Effector memory CD8-positive, alpha-beta T cell (primary cell): ENCODE measurements around the gene MYO3A.

Experiments
- ATAC-seq: fragments of 150-1000 bp; cut with Tn5 transposase; replicated peaks from 2 replicates; pipeline ENCODE4 v1.10.0; 2021; ENCODE audit warnings: mild to moderate bottlenecking, moderate library complexity
- DNase-seq, 3 experiments: peaks; one replicate each; pipeline ENCODE4 v3.0.0; 2021
- H3K27ac Mint-ChIP-seq, 2 donors: one replicate each; pipeline ENCODE4 v1.8.0; 2022; ENCODE audit warnings: mild to moderate bottlenecking in 2 of 2, mixed read lengths in 2 of 2, moderate library complexity in 2 of 2
- H3K27me3 Mint-ChIP-seq, 2 donors: one replicate each; pipeline ENCODE4 v1.8.0; 2022; ENCODE audit warnings: mixed read lengths in 2 of 2
- H3K36me3 Mint-ChIP-seq: one replicate; pipeline ENCODE4 v1.8.0; 2022; ENCODE audit warnings: mild to moderate bottlenecking, moderate library complexity, mixed read lengths; ENCODE audit not compliant: insufficient read depth
- H3K4me1 Mint-ChIP-seq, 2 donors: one replicate each; pipeline ENCODE4 v1.8.0; 2022; ENCODE audit warnings: low read depth in 2 of 2, mixed read lengths in 2 of 2
- H3K4me3 Mint-ChIP-seq, 2 donors: one replicate each; pipeline ENCODE4 v1.8.0; 2022; ENCODE audit warnings: mild to moderate bottlenecking in 2 of 2, mixed read lengths in 2 of 2, moderate library complexity in 2 of 2
- H3K9me3 Mint-ChIP-seq, 2 donors: one replicate each; pipeline ENCODE4 v1.8.0; 2022; ENCODE audit warnings: mixed read lengths in 2 of 2

The MYO3A gene

GRCh38 chr10:26215935-26216584, 282.0 kb downstream of the MYO3A start:
- peak overlapping the region; percentile 59 for H3K4me3 Mint-ChIP-seq
- H3K9me3 Mint-ChIP-seq = no peaks in the 10 kb centered on the region
- peaks cover 15 to 16% of the 10 kb centered on the region in 2 donors for H3K4me1 Mint-ChIP-seq
- no peak for DNase-seq
- H3K27ac Mint-ChIP-seq = no peak overlapping the region
- ATAC-seq = no peak
- peaks cover 90 to 96% of the 10 kb centered on the region in 2 donors for H3K27me3 Mint-ChIP-seq
- no peaks in the 10 kb centered on the region for H3K36me3 Mint-ChIP-seq

GRCh38 chr10:26216585-26217395, 282.8 kb downstream of the MYO3A start, which contains the start of gene GAD2:
TSS of gene GAD2 (plus strand) at chr10:26216774. CDS start at chr10:26216810, 36 bp downstream.
- peaks cover 15 to 16% of the 10 kb centered on the region in 2 donors for H3K4me1 Mint-ChIP-seq
- peak within 1 kb of the TSS; percentile 59 for H3K4me3 Mint-ChIP-seq
- DNase-seq = no peak
- ATAC-seq = no peak
- H3K27me3 Mint-ChIP-seq = peaks cover 93 to 100% of the 10 kb centered on the region in 2 donors
- H3K36me3 Mint-ChIP-seq = no peaks in the 10 kb centered on the region
- H3K27ac Mint-ChIP-seq = no peak within 1 kb of the TSS
- no peaks in the 10 kb centered on the region for H3K9me3 Mint-ChIP-seq

GRCh38 chr10:26217396-26218086, 283.5 kb downstream of the MYO3A start:
- ATAC-seq (no peak), DNase-seq (no peak)
- H3K36me3 Mint-ChIP-seq = no peaks in the 10 kb centered on the region
- H3K27ac Mint-ChIP-seq = no peak overlapping the region
- peaks cover 93 to 100% of the 10 kb centered on the region in 2 donors for H3K27me3 Mint-ChIP-seq
- H3K4me1 Mint-ChIP-seq = peaks cover 15 to 16% of the 10 kb centered on the region in 2 donors
- H3K4me3 Mint-ChIP-seq = peak overlapping the region in 1 of 2 donors; percentile 33
- no peaks in the 10 kb centered on the region for H3K9me3 Mint-ChIP-seq

- no peak for ATAC-seq
- Mint-ChIP-seq H3K9me3 (no peaks in the 10 kb centered on the region), H3K4me1 (peaks cover 15 to 16% of the 10 kb centered on the region in 2 donors), H3K36me3 (no peaks in the 10 kb centered on the region), H3K4me3 (no peak overlapping the region), H3K27me3 (peaks cover 93 to 94% of the 10 kb centered on the region in 2 donors), H3K27ac (no peak overlapping the region)
- no peak for DNase-seq
These were observed 285.6 kb downstream of the MYO3A start for GRCh38 chr10:26219676-26220075.

- H3K4me3 Mint-ChIP-seq = no peak overlapping the region
- no peak overlapping the region for H3K27ac Mint-ChIP-seq
- H3K9me3 Mint-ChIP-seq = no peaks in the 10 kb centered on the region
- DNase-seq (no peak), ATAC-seq (no peak)
- no peaks in the 10 kb centered on the region for H3K36me3 Mint-ChIP-seq
- H3K27me3 Mint-ChIP-seq = peaks cover 92 to 94% of the 10 kb centered on the region in 2 donors
- H3K4me1 Mint-ChIP-seq = peaks cover 7 to 8% of the 10 kb centered on the region in 2 donors
These were observed 286.9 kb downstream of the MYO3A start for GRCh38 chr10:26220901-26221300.

GRCh38 chr10:26221541-26221940, 287.5 kb downstream of the MYO3A start:
- no peak for DNase-seq
- H3K36me3 Mint-ChIP-seq = no peaks in the 10 kb centered on the region
- H3K4me3 Mint-ChIP-seq = no peak overlapping the region
- peaks cover 92 to 94% of the 10 kb centered on the region in 2 donors for H3K27me3 Mint-ChIP-seq
- no peaks in the 10 kb centered on the region for H3K9me3 Mint-ChIP-seq
- H3K4me1 Mint-ChIP-seq = peaks cover 4% of the 10 kb centered on the region in 2 donors
- H3K27ac Mint-ChIP-seq = no peak overlapping the region
- no peak for ATAC-seq

- no peak for ATAC-seq
- H3K36me3 Mint-ChIP-seq = no peaks in the 10 kb centered on the region
- H3K4me3 Mint-ChIP-seq = no peak overlapping the region
- DNase-seq = no peak
- no peak overlapping the region for H3K27ac Mint-ChIP-seq
- no peaks in the 10 kb centered on the region for H3K9me3 Mint-ChIP-seq
- H3K4me1 Mint-ChIP-seq = no peaks in the 10 kb centered on the region
- H3K27me3 Mint-ChIP-seq = peaks cover 83 to 92% of the 10 kb centered on the region in 2 donors
These were observed 288.5 kb downstream of the MYO3A start for GRCh38 chr10:26222563-26222962.

- no peaks in the 10 kb centered on the region for H3K9me3 Mint-ChIP-seq
- ATAC-seq = no peak
- peaks cover 67 to 85% of the 10 kb centered on the region in 2 donors for H3K27me3 Mint-ChIP-seq
These were observed 291.3 kb downstream of the MYO3A start for GRCh38 chr10:26225322-26225721.

GRCh38 chr10:26227786-26228185, 293.8 kb downstream of the MYO3A start:
- H3K4me1 Mint-ChIP-seq = no peaks in the 10 kb centered on the region
- ATAC-seq (no peak), DNase-seq (no peak)
- peaks cover 48 to 73% of the 10 kb centered on the region in 2 donors for H3K27me3 Mint-ChIP-seq
- H3K4me3 Mint-ChIP-seq = no peak overlapping the region
- no peaks in the 10 kb centered on the region for H3K36me3 Mint-ChIP-seq
- H3K9me3 Mint-ChIP-seq = no peaks in the 10 kb centered on the region
- no peak overlapping the region for H3K27ac Mint-ChIP-seq

More at GRCh38 chr10:26225322-26225721, 291.3 kb downstream of the MYO3A start:
- no peak for DNase-seq
- Mint-ChIP-seq H3K4me3 (no peak overlapping the region), H3K4me1 (no peaks in the 10 kb centered on the region), H3K36me3 (no peaks in the 10 kb centered on the region), H3K27ac (no peak overlapping the region)

- H3K9me3 Mint-ChIP-seq = no peaks in the 10 kb centered on the region
- H3K27ac Mint-ChIP-seq = no peak overlapping the region
- ATAC-seq = no peak
- no peaks in the 10 kb centered on the region for H3K4me1 Mint-ChIP-seq
- DNase-seq = no peak
- H3K36me3 Mint-ChIP-seq = no peaks in the 10 kb centered on the region
- H3K27me3 Mint-ChIP-seq = peaks cover 36 to 75% of the 10 kb centered on the region in 2 donors
- no peak overlapping the region for H3K4me3 Mint-ChIP-seq
These were observed 298.1 kb downstream of the MYO3A start for GRCh38 chr10:26232174-26232573.

- Mint-ChIP-seq H3K27me3 (peaks cover 43 to 81% of the 10 kb centered on the region in 2 donors), H3K4me3 (no peak overlapping the region), H3K36me3 (no peaks in the 10 kb centered on the region), H3K27ac (no peak overlapping the region), H3K9me3 (no peaks in the 10 kb centered on the region), H3K4me1 (no peaks in the 10 kb centered on the region)
- DNase-seq (no peak), ATAC-seq (no peak)
These were observed 301.7 kb downstream of the MYO3A start for GRCh38 chr10:26235761-26236160.

- Mint-ChIP-seq H3K9me3 (no peaks in the 10 kb centered on the region), H3K27me3 (peaks cover 42 to 84% of the 10 kb centered on the region in 2 donors), H3K4me3 (no peak overlapping the region), H3K27ac (no peak overlapping the region), H3K36me3 (no peaks in the 10 kb centered on the region), H3K4me1 (no peaks in the 10 kb centered on the region)
- ATAC-seq (no peak), DNase-seq (no peak)
These were observed 304.3 kb downstream of the MYO3A start for GRCh38 chr10:26238378-26238777.

GRCh38 chr10:26242706-26243350, 308.8 kb downstream of the MYO3A start:
- no peaks in the 10 kb centered on the region for H3K9me3 Mint-ChIP-seq
- ATAC-seq (no peak), DNase-seq (no peak)
- H3K36me3 Mint-ChIP-seq = no peaks in the 10 kb centered on the region
- H3K4me3 Mint-ChIP-seq = no peak overlapping the region
- H3K27ac Mint-ChIP-seq = no peak overlapping the region
- no peaks in the 10 kb centered on the region for H3K4me1 Mint-ChIP-seq
- peaks cover 33 to 59% of the 10 kb centered on the region in 2 donors for H3K27me3 Mint-ChIP-seq
